ENCODE results near the gene SLC30A3.

SLC30A3 gene

GRCh38 chr2:27258051-27258450 lies 4.8 kb downstream of the SLC30A3 start:
- no peak for DNase-seq (ENCODE audit: low read depth)
- no peak for TF ChIP-seq CTCF (IDR thresholded peaks at IDR 0.05; ENCODE audit: insufficient read depth, low read depth, low read length, missing control alignments)
- no peak overlapping the region for H3K4me3 ChIP-seq (ENCODE audit: low read depth, low read length)

GRCh38 chr2:27256855-27257454 lies 5.9 kb downstream of the SLC30A3 start:
- TF ChIP-seq CTCF (IDR thresholded peaks at IDR 0.05; ENCODE audit: insufficient read depth, low read depth, low read length, missing control alignments): no peak
- DNase-seq (ENCODE audit: low read depth): no peak

GRCh38 chr2:27255660-27256059 lies 7.2 kb downstream of the SLC30A3 start:
- DNase-seq (ENCODE audit: low read depth): no peak
- no peak overlapping the region for H3K4me3 ChIP-seq (ENCODE audit: low read depth, low read length)
- TF ChIP-seq CTCF (IDR thresholded peaks at IDR 0.05; ENCODE audit: insufficient read depth, low read depth, low read length, missing control alignments): no peak

More at GRCh38 chr2:27256855-27257454, 5.9 kb downstream of the SLC30A3 start:
- H3K4me3 ChIP-seq (ENCODE audit: low read depth, low read length): no peak overlapping the region

- TF ChIP-seq CTCF (IDR thresholded peaks at IDR 0.05; ENCODE audit: insufficient read depth, low read depth, low read length, missing control alignments): no peak
- no peak overlapping the region for H3K4me3 ChIP-seq (ENCODE audit: low read depth, low read length)
- no peak for DNase-seq (ENCODE audit: low read depth)
Measured at GRCh38 chr2:27255187-27255586, 7.7 kb downstream of the SLC30A3 start.

DNA sequence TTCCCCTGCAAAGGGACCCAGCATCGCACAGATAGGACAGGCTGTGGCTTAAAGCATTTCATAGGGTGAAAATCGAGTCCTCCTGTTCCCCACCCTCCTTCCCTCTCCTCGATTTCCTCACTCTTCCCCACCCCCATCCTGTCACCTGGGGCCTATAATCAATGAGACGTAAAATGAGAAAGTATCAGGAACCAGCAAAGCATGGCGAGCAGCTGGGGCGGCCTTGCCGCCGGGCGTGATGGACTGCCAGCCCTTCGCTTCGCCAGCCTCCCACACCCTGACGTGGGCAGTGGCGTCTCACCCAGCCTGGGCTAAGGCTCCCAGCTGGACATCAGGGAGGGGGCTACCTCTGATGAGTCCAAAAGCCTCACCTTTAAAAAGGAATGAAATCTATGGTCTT lies 11.1 kb downstream of the SLC30A3 start:
- DNase-seq (ENCODE audit: low read depth): no peak
- no peak overlapping the region for H3K4me3 ChIP-seq (ENCODE audit: low read depth, low read length)
- TF ChIP-seq CTCF (IDR thresholded peaks at IDR 0.05; ENCODE audit: insufficient read depth, low read depth, low read length, missing control alignments): no peak

DNA sequence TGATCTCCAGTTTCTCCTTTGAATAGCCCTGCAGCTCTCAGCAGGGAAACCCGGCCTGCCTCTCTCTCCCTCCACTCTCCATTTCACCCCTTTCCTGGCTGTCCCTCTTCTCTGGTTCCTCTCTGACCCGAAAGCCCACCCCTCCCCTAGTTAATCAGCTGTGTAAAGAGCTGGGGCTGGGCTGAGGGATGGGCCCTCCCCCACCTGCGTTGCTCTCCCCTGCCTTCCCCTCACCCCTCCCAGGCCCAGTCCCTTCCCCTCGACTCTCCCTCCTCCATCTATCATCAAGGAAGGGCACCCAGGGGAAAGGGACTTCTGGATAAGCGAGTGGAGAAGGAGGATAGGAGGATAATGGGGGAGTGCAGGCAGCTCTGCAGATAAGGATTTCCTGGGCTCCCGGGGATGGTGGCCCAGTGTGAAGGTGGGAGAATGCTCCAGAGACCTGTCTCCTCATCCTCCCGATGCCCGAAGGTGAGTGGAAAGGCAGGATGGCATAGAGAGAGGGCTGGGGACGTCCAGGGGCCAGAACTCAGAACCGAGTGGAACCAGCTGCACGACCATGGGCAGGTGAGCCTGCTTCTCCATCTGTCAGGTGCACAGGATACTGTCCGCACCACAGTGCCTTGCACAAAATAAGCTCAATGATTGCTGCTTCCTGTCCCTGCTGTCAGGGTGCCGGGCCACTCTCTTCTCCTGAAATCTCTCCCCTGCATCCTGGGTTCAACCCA lies 12.0 kb downstream of the SLC30A3 start:
- no peak for TF ChIP-seq CTCF (IDR thresholded peaks at IDR 0.05; ENCODE audit: insufficient read depth, low read depth, low read length, missing control alignments)
- H3K4me3 ChIP-seq (ENCODE audit: low read depth, low read length): no peak overlapping the region
- DNase-seq (ENCODE audit: low read depth): no peak
